H1 (cell line): ENCODE data around the gene ABHD12B. TPM values are rescaled to one million over a fixed set of nuclear protein-coding genes. Genes with fewer than 3 reads are reported as not detected.

Experiments
- GABPA ChIP-seq: IDR thresholded peaks from 2 replicates; pipeline ENCODE4 v1.6.1; 2011; ENCODE audit warnings: mild to moderate bottlenecking, low read length, moderate library complexity, borderline replicate concordance; ENCODE audit not compliant: insufficient read depth
- HDAC6 ChIP-seq: IDR thresholded peaks from one replicate; pipeline ENCODE4 v1.7.1; 2012; ENCODE audit warnings: low read depth, mild to moderate bottlenecking, inconsistent platforms, low read length, moderate library complexity
- JUND ChIP-seq: IDR thresholded peaks from 2 replicates; pipeline ENCODE4 v1.6.1; 2011; ENCODE audit warnings: mild to moderate bottlenecking, improper control_type of control experiment, low read length
- RAD21 ChIP-seq, 2 experiments: IDR thresholded peaks in 1 of 2; conservative IDR thresholded peaks in 1 of 2; 2 replicates each; pipeline ENCODE4 v1.6.1; 2011; ENCODE audit warnings: low read depth in 2 of 2, low read length in 2 of 2, improper control_type of control experiment in 1 of 2, inconsistent platforms in 1 of 2, mild to moderate bottlenecking in 1 of 2, moderate library complexity in 1 of 2
- RNF2 ChIP-seq: fragments of 200-900, 300-1000 bp; sonication (generic); IDR thresholded peaks from 2 replicates; pipeline ENCODE4 v1.7.1; 2016; ENCODE audit warnings: borderline replicate concordance, low read depth, mild to moderate bottlenecking, antibody characterized with exemption, low read length; ENCODE audit not compliant: poor library complexity, severe bottlenecking; ENCODE audit errors: missing control alignments
- TAF1 ChIP-seq: IDR thresholded peaks from 2 replicates; pipeline ENCODE4 v1.6.1; 2011; ENCODE audit warnings: mild to moderate bottlenecking, low read depth, low read length
- polyA plus RNA-seq, 7 experiments: library from polyadenylated mRNA; depleted of rRNA in 3 of 7; stranded (reverse) in 5 of 7; unstranded in 2 of 7; fragments of >200 nt in 5 of 7; fragments of 200-250 nt in 2 of 7; gene quantifications; 1 replicate in 5 of 7; 2 replicates in 1 of 7; 4 replicates in 1 of 7; pipeline versions ENCODE4 v1.2.1 to v1.2.3, GENCODE V29; 2011 to 2013; ENCODE audit warnings: missing spikeins in 2 of 7, mixed read lengths in 2 of 7
- total RNA-seq: library from RNA; stranded (reverse); fragmentation: NEBNext Ultra II Directional; extraction: Animal tissue kit (Norgen Biotek cat#: 25700); gene quantifications from 2 replicates; pipeline ENCODE4 v1.2.1, GENCODE V29; 2021
- TF ChIP-seq, protein P1 (sequence below): IDR thresholded peaks from 2 replicates; pipeline ENCODE4 v1.6.1; 2012; ENCODE audit warnings: inconsistent platforms
- TF ChIP-seq, protein P2 (sequence below): IDR thresholded peaks from 2 replicates; pipeline ENCODE4 v1.6.1; 2011; ENCODE audit warnings: low read length, improper control_type of control experiment

Gene ABHD12B
- total and polyA plus RNA-seq, 2 of the 8 experiments (the other 6 are each of a cell fraction or from before 2014, with no cell fraction given), result 4.0 to 102 TPM

DNA sequence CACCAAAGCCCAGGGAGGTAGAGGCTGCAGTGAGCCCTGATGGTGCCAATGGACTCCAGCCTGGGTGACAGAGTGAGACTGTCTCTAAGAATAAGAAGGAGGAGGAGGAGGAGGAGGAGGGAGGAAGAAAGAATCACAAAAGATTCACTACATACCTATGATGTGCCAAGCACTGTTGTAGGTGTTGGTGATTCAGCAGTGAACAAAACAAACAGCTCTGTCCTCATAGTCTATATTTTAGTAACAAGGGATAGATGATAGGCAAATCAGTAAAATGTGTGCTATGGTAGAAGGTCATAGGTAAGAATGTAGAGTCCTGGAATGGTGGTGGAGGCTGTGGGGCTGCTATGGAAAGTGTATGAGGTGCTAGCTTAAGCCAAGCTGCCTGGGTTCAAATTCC lies 18.0 kb upstream of the ABHD12B start (continued):
- TF ChIP-seq, protein P1, sequence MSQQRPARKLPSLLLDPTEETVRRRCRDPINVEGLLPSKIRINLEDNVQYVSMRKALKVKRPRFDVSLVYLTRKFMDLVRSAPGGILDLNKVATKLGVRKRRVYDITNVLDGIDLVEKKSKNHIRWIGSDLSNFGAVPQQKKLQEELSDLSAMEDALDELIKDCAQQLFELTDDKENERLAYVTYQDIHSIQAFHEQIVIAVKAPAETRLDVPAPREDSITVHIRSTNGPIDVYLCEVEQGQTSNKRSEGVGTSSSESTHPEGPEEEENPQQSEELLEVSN, result no peak
- TF ChIP-seq RNF2 (no peak), HDAC6 (no peak), JUND (no peak), RAD21 (IDR thresholded peaks at IDR 0.05 in 1 of 2, conservative IDR thresholded peaks at IDR 0.05 in 1 of 2; ENCODE audit: low read depth in 2 of 2, low read length in 2 of 2) (no peak), GABPA (no peak), TAF1 (no peak)
- TF ChIP-seq, protein P2, sequence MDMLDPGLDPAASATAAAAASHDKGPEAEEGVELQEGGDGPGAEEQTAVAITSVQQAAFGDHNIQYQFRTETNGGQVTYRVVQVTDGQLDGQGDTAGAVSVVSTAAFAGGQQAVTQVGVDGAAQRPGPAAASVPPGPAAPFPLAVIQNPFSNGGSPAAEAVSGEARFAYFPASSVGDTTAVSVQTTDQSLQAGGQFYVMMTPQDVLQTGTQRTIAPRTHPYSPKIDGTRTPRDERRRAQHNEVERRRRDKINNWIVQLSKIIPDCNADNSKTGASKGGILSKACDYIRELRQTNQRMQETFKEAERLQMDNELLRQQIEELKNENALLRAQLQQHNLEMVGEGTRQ, result no peak
